ENCODE results near the gene TBC1D22A. TPM values are rescaled to one million over a fixed set of nuclear protein-coding genes. Genes with fewer than 3 reads are reported as not detected.

Gene TBC1D22A
- total RNA-seq, 3 donors from 2014 or later, result 35.6 to 51.9 (median 41.8) TPM

GRCh38 chr22:46748908-46749675, 13.4 kb upstream of the TBC1D22A start:
- no peak overlapping the region for H3K4me3 ChIP-seq
- TF ChIP-seq, protein P1, sequence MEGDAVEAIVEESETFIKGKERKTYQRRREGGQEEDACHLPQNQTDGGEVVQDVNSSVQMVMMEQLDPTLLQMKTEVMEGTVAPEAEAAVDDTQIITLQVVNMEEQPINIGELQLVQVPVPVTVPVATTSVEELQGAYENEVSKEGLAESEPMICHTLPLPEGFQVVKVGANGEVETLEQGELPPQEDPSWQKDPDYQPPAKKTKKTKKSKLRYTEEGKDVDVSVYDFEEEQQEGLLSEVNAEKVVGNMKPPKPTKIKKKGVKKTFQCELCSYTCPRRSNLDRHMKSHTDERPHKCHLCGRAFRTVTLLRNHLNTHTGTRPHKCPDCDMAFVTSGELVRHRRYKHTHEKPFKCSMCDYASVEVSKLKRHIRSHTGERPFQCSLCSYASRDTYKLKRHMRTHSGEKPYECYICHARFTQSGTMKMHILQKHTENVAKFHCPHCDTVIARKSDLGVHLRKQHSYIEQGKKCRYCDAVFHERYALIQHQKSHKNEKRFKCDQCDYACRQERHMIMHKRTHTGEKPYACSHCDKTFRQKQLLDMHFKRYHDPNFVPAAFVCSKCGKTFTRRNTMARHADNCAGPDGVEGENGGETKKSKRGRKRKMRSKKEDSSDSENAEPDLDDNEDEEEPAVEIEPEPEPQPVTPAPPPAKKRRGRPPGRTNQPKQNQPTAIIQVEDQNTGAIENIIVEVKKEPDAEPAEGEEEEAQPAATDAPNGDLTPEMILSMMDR (IDR thresholded peaks at IDR 0.05), result no peak
- DNase-seq (peak in 2 of 3 donors; percentile 39 to 70), ATAC-seq (no peak)
- H3K4me1 ChIP-seq (ENCODE audit: low read depth), result peaks cover 36% of the 10 kb centered on the region
- no peaks in the 10 kb centered on the region for H3K36me3 ChIP-seq (ENCODE audit: low read depth)
- intact Hi-C loops (cut with DNase I, micrococcal nuclease), result no loop called here
- no peaks in the 10 kb centered on the region for H3K9me3 ChIP-seq

GRCh38 chr22:46749682-46750529, 12.5 kb upstream of the TBC1D22A start:
- H3K4me1 ChIP-seq (ENCODE audit: low read depth), result peaks cover 40% of the 10 kb centered on the region
- intact Hi-C loops (cut with DNase I, micrococcal nuclease), result no loop called here
- no peaks in the 10 kb centered on the region for H3K36me3 ChIP-seq (ENCODE audit: low read depth)
- no peak overlapping the region for H3K4me3 ChIP-seq
- H3K9me3 ChIP-seq, result no peaks in the 10 kb centered on the region
- TF ChIP-seq, protein P1 (IDR thresholded peaks at IDR 0.05), result no peak
- peak in 1 of 3 donors; percentile 53 for DNase-seq
- no peak for ATAC-seq

GRCh38 chr22:46750530-46750800, 12.0 kb upstream of the TBC1D22A start:
- intact Hi-C loops (cut with DNase I, micrococcal nuclease), result no loop called here

DNA sequence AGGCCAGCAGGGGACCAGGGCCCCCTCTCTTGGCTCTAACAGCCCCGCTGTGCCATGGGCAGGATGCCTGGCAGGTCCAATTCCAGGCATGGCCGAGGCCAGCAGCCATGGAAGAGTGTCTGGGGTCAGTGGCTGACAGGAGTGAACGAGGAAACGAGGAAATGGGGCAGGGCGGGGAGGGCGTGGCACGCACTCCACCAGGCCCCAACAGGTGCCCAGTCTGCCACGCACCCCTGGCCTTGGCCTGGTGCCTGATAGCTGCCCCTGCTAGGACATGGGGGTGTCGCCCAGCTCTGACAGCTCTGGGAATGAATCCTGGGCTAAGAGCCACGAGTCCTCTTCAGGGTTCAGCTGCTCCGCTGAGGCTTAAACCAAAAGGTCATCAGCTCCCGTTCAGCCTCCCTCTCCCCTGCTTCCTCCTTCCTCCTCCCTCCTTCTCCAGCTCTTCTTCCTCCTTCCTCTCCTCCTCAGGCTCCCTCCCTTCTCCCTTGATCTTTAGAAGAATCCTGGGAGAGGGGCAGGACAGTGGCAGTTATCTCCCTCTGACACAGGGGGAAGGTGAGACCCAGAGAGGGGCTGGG, 11.5 kb upstream of the TBC1D22A start:
- Histone ChIP-seq H3K36me3 (ENCODE audit: low read depth) (no peaks in the 10 kb centered on the region), H3K4me1 (ENCODE audit: low read depth) (peaks cover 40% of the 10 kb centered on the region), H3K9me3 (peaks cover 1% of the 10 kb centered on the region), H3K4me3 (no peak overlapping the region)
- intact Hi-C loops (cut with DNase I, micrococcal nuclease), result no loop called here
- DNase-seq (peak; percentile 86 to 89 (median 87)), ATAC-seq (peak; percentile 75)
- TF ChIP-seq, protein P1 (IDR thresholded peaks at IDR 0.05), result no peak

More at GRCh38 chr22:46750530-46750800, 12.0 kb upstream of the TBC1D22A start:
- Histone ChIP-seq H3K4me3 (no peak overlapping the region), H3K36me3 (ENCODE audit: low read depth) (no peaks in the 10 kb centered on the region), H3K9me3 (no peaks in the 10 kb centered on the region), H3K4me1 (ENCODE audit: low read depth) (peaks cover 40% of the 10 kb centered on the region)
- TF ChIP-seq, protein P1 (IDR thresholded peaks at IDR 0.05), result no peak
- ATAC-seq, result peak; percentile 2
- peak in 1 of 3 donors; percentile 50 for DNase-seq

GRCh38 chr22:46752286-46752987, 10.0 kb upstream of the TBC1D22A start:
- intact Hi-C loops (cut with DNase I, micrococcal nuclease), result no loop called here
- DNase-seq (peak in 2 of 3 donors; percentile 42 to 50), ATAC-seq (no peak)
- TF ChIP-seq, protein P1 (IDR thresholded peaks at IDR 0.05), result no peak
- H3K9me3 ChIP-seq, result peaks cover 8% of the 10 kb centered on the region
- no peak overlapping the region for H3K4me3 ChIP-seq
- H3K36me3 ChIP-seq (ENCODE audit: low read depth), result no peaks in the 10 kb centered on the region
- H3K4me1 ChIP-seq (ENCODE audit: low read depth), result peaks cover 40% of the 10 kb centered on the region
